WTC11 (cell line): ENCODE measurements around the gene TRRAP.

Experiments used
- CTCF ChIP-seq: fragments of 200-600 bp; IDR thresholded peaks from 2 replicates; pipeline ENCODE4 v1.8.0; 2022; ENCODE audit warnings: antibody characterized with exemption
- ESRRA ChIP-seq: sonication (generic); formaldehyde crosslinking; IDR thresholded peaks from 2 replicates; pipeline ENCODE4 v1.8.1; 2022; ENCODE audit warnings: mild to moderate bottlenecking, missing genetic modification reagents, borderline replicate concordance
- MAX ChIP-seq: sonication (generic); formaldehyde crosslinking; IDR thresholded peaks from 2 replicates; pipeline ENCODE4 v1.8.0; 2022; ENCODE audit warnings: mild to moderate bottlenecking, missing genetic modification reagents
- ZBTB21 ChIP-seq: sonication (generic); formaldehyde crosslinking; IDR thresholded peaks from 2 replicates; pipeline ENCODE4 v1.8.1; 2023; ENCODE audit warnings: mild to moderate bottlenecking, missing genetic modification reagents, borderline replicate concordance

- TF ChIP-seq ESRRA: no peak
- no peak for TF ChIP-seq MAX
- no peak for TF ChIP-seq CTCF
- no peak for TF ChIP-seq ZBTB21 (CRISPR knock-in tag)
Measured at GRCh38 chr7:98984126-98984525, 105.8 kb downstream of the TRRAP start.
